Thyroid gland (tissue), 4 donors: ENCODE results near the gene BAG3. TPM values are rescaled to one million over a fixed set of nuclear protein-coding genes. Genes with fewer than 3 reads are reported as not detected.

Experiments
- DNase-seq, 2 donors: peaks; one replicate each; pipeline ENCODE4 v3.0.0-alpha.2; 2019
- H3K27ac ChIP-seq, 3 donors: fragments of 200-600 bp; sonication (generic); 1 replicate in 2 of 3; 2 replicates in 1 of 3; pipeline ENCODE4 v1.5.1; 2016 to 2019; ENCODE audit warnings: mild to moderate bottlenecking in 1 of 3, moderate library complexity in 1 of 3
- H3K27me3 ChIP-seq: fragments of 200-600 bp; sonication (generic); one replicate; pipeline ENCODE4 v1.5.1; 2019
- H3K36me3 ChIP-seq, 2 donors: fragments of 200-600 bp; sonication (generic); one replicate each; pipeline ENCODE4 v1.5.1; 2016 to 2019
- H3K4me1 ChIP-seq, 2 donors: fragments of 200-600 bp; sonication (generic); one replicate each; pipeline ENCODE4 v1.5.1; 2017 to 2019
- H3K4me3 ChIP-seq, 3 donors: fragments of 200-600 bp; sonication (generic); replicated peaks in 1 of 3; 1 replicate in 2 of 3; 2 replicates in 1 of 3; pipeline ENCODE4 v1.5.1; 2016; ENCODE audit warnings: mild to moderate bottlenecking in 1 of 3
- H3K9me3 ChIP-seq: fragments of 200-600 bp; sonication (generic); one replicate; pipeline ENCODE4 v1.5.1; 2017
- CTCF ChIP-seq, 6 experiments: fragments of 200-600 bp in 3 of 6; fragments of 450-650 bp in 3 of 6; sonication (generic) in 3 of 6; IDR thresholded peaks; one replicate each; pipeline ENCODE4 v1.5.1; 2016 to 2019; ENCODE audit warnings: antibody characterized with exemption in 6 of 6, mild to moderate bottlenecking in 2 of 6, inconsistent platforms in 1 of 6, moderate library complexity in 1 of 6
- POLR2A ChIP-seq, 2 donors: fragments of 450-650 bp; IDR thresholded peaks; one replicate each; pipeline ENCODE4 v1.6.1; 2017; ENCODE audit warnings: antibody characterized with exemption in 2 of 2, mild to moderate bottlenecking in 2 of 2, moderate library complexity in 1 of 2
- WGBS, 2 donors: methylation state at CpG; one replicate each; pipeline ENCODE4 v1.1.5; 2017; 5-methylcytosine and 5-hydroxymethylcytosine counted together
- intact Hi-C: fragments of 100-400 bp; cut with DNase I; formaldehyde crosslinking; loops from one replicate; pipeline ENCODE4 v1.15.1; 2023
- total RNA-seq, 4 donors: library from RNA; depleted of rRNA; stranded (reverse); fragments of >200 nt; gene quantifications; one replicate each; pipeline ENCODE4 v1.2.3, GENCODE V29; 2016

BAG3 gene
- total RNA-seq, 4 donors from 2014 or later, result 26.6 to 46.6 (median 38.0) TPM

GRCh38 chr10:119669975-119670640, 18.9 kb downstream of the BAG3 start:
- H3K4me1 ChIP-seq, result peaks cover 37 to 50% of the 10 kb centered on the region in 2 donors
- H3K4me3 ChIP-seq, result no peak overlapping the region
- H3K9me3 ChIP-seq, result no peaks in the 10 kb centered on the region
- 54 to 55% methylated on average over 7 to 10 of the region's 18 CpGs for WGBS, 2 donors
- intact Hi-C loops, result no loop called here
- peak overlapping the region; percentile 54 to 62 (median 56) for H3K27ac ChIP-seq
- peak in 1 of 2 donors; percentile 44 for TF ChIP-seq POLR2A (IDR thresholded peaks at IDR 0.05)
- TF ChIP-seq CTCF (IDR thresholded peaks at IDR 0.05), result no peak
- no peaks in the 10 kb centered on the region for H3K27me3 ChIP-seq
- DNase-seq, result peak; percentile 94 to 95
- H3K36me3 ChIP-seq, result peaks cover 46 to 50% of the 10 kb centered on the region in 2 donors

GRCh38 chr10:119670717-119671116, 19.5 kb downstream of the BAG3 start:
- peak in 1 of 2 donors; percentile 38 for DNase-seq
- H3K27ac ChIP-seq, result peak overlapping the region in 1 of 3 donors; percentile 62
- H3K4me1 ChIP-seq, result peaks cover 37 to 49% of the 10 kb centered on the region in 2 donors
- peaks cover 50 to 53% of the 10 kb centered on the region in 2 donors for H3K36me3 ChIP-seq
- no peaks in the 10 kb centered on the region for H3K9me3 ChIP-seq
- no peak overlapping the region for H3K4me3 ChIP-seq
- intact Hi-C loops, result no loop called here
- no peak for TF ChIP-seq CTCF (IDR thresholded peaks at IDR 0.05)
- TF ChIP-seq POLR2A (IDR thresholded peaks at IDR 0.05), result no peak
- 71 to 73% methylated on average over 3 of the region's 3 CpGs for WGBS, 2 donors
- no peaks in the 10 kb centered on the region for H3K27me3 ChIP-seq

- no peak overlapping the region for H3K27ac ChIP-seq
- WGBS, 2 donors, result 81 to 96% methylated on average over 4 of the region's 4 CpGs
- no peak overlapping the region for H3K4me3 ChIP-seq
- peaks cover 37 to 42% of the 10 kb centered on the region in 2 donors for H3K4me1 ChIP-seq
- intact Hi-C loops, result no loop called here
- peaks cover 56 to 57% of the 10 kb centered on the region in 2 donors for H3K36me3 ChIP-seq
- no peak for DNase-seq
- H3K9me3 ChIP-seq, result no peaks in the 10 kb centered on the region
- H3K27me3 ChIP-seq, result no peaks in the 10 kb centered on the region
- TF ChIP-seq CTCF (IDR thresholded peaks at IDR 0.05) (no peak), POLR2A (IDR thresholded peaks at IDR 0.05) (no peak)
Observed at GRCh38 chr10:119671381-119671780, 20.2 kb downstream of the BAG3 start.

- no peaks in the 10 kb centered on the region for H3K9me3 ChIP-seq
- DNase-seq, result no peak
- peaks cover 31 to 33% of the 10 kb centered on the region in 2 donors for H3K4me1 ChIP-seq
- H3K27ac ChIP-seq, result no peak overlapping the region
- 93 to 95% methylated on average over 9 to 15 of the region's 23 CpGs for WGBS, 2 donors
- no peak overlapping the region for H3K4me3 ChIP-seq
- intact Hi-C loops, result no loop called here
- no peaks in the 10 kb centered on the region for H3K27me3 ChIP-seq
- TF ChIP-seq POLR2A (IDR thresholded peaks at IDR 0.05), result no peak
- no peak for TF ChIP-seq CTCF (IDR thresholded peaks at IDR 0.05)
- H3K36me3 ChIP-seq, result peaks cover 65 to 66% of the 10 kb centered on the region in 2 donors
Observed at GRCh38 chr10:119672291-119672690, 21.1 kb downstream of the BAG3 start.

DNA sequence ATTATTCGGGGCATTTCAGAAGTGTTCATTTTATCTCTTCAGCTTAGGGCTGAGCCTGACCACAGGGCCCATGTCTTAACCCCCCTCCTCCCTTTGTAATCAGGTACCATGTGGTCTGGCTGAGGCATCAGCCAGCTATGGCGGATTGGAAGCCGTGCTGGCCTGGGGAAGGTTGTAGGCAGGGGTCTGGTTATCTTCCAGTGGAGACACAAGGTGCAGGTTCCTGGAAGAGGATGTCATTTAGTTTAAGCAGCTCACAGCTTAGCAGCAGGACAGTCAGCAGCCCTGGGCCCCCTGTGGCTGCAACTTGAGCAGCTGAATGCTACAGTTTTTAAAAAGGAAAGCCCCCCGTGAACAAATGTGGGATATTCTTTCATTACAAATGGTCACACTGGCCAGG, 22.1 kb downstream of the BAG3 start:
- no peak overlapping the region for H3K27ac ChIP-seq

More for the DNA sequence above, 22.1 kb downstream of the BAG3 start:
- Histone ChIP-seq H3K36me3 (peaks cover 75 to 76% of the 10 kb centered on the region in 2 donors), H3K27me3 (no peaks in the 10 kb centered on the region), H3K4me1 (peaks cover 22 to 24% of the 10 kb centered on the region in 2 donors), H3K9me3 (no peaks in the 10 kb centered on the region), H3K4me3 (no peak overlapping the region)
- intact Hi-C loops, result no loop called here
- WGBS, 2 donors, result 79 to 80% methylated on average over 4 of the region's 4 CpGs
- no peak for TF ChIP-seq POLR2A (IDR thresholded peaks at IDR 0.05)
- TF ChIP-seq CTCF (IDR thresholded peaks at IDR 0.05), result no peak
- no peak for DNase-seq
